HG03469 (cell line): ENCODE data around the gene TBCD.

Source experiments
- ATAC-seq: cut with Tn5 transposase; IDR thresholded peaks from one replicate; pipeline ENCODE4 v1.9.1; 2021; ENCODE audit warnings: mild to moderate bottlenecking, moderate library complexity, moderate number of reproducible peaks; ENCODE audit not compliant: unreplicated experiment

TBCD gene

GRCh38 chr17:82808006-82808405 is 56.1 kb downstream of the TBCD start:
- no peak for ATAC-seq

- no peak for ATAC-seq
These were observed 57.3 kb downstream of the TBCD start for GRCh38 chr17:82808921-82809905.

- no peak for ATAC-seq
These were observed 59.0 kb downstream of the TBCD start for GRCh38 chr17:82810644-82811430.

- no peak for ATAC-seq
These were observed 60.2 kb downstream of the TBCD start for GRCh38 chr17:82812058-82812457.

GRCh38 chr17:82812601-82813000 is 60.7 kb downstream of the TBCD start:
- no peak for ATAC-seq

- ATAC-seq, result no peak
These were observed 61.6 kb downstream of the TBCD start for GRCh38 chr17:82813299-82814051.

- no peak for ATAC-seq
These were observed 63.0 kb downstream of the TBCD start for GRCh38 chr17:82814834-82815233.

GRCh38 chr17:82815354-82815753 is 63.5 kb downstream of the TBCD start:
- no peak for ATAC-seq

GRCh38 chr17:82815790-82816305 is 64.0 kb downstream of the TBCD start:
- ATAC-seq, result no peak

- no peak for ATAC-seq
These were observed 64.5 kb downstream of the TBCD start for GRCh38 chr17:82816358-82816757.

GRCh38 chr17:82817947-82818346 is 66.1 kb downstream of the TBCD start:
- ATAC-seq, result no peak

GRCh38 chr17:82820278-82821251 is 68.7 kb downstream of the TBCD start:
- no peak for ATAC-seq

- no peak for ATAC-seq
These were observed 69.7 kb downstream of the TBCD start for GRCh38 chr17:82821554-82821953.

- ATAC-seq, result no peak
These were observed 70.4 kb downstream of the TBCD start for GRCh38 chr17:82822281-82822680.

GRCh38 chr17:82823004-82823403 is 71.1 kb downstream of the TBCD start:
- ATAC-seq, result no peak

- no peak for ATAC-seq
These were observed 73.8 kb downstream of the TBCD start for GRCh38 chr17:82825540-82826124.

GRCh38 chr17:82826211-82826610 is 74.3 kb downstream of the TBCD start:
- ATAC-seq, result no peak

- no peak for ATAC-seq
These were observed 75.1 kb downstream of the TBCD start for GRCh38 chr17:82826956-82827355.

GRCh38 chr17:82828875-82829487 is 77.1 kb downstream of the TBCD start:
- ATAC-seq, result no peak
